Measurements from ENCODE around the gene ITFG1. TPM values are rescaled to one million over a fixed set of nuclear protein-coding genes. Genes with fewer than 3 reads are reported as not detected.

The ITFG1 gene
- total RNA-seq, 2 experiments from 2014 or later, result 21.9 to 24.4 TPM

DNA sequence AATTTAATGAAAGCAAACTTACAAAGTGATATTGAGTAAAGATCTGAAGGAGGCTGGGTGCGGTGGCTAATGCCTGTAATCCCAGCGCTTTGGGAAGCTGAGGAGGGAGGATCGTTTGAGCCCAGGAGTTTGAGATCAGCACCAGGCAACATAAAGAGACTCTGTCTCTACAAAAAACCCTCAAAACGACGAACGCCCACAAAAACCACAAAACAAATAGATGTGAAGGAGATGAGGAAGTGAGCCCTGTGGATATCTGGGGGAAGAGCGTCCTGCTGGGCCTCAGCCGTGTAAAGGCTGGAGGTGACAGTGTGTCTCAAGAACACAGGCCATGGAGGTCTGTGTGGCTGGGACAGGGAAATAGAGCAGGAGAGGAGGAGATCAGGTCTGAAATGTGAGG is 68.8 kb downstream of the ITFG1 start:
- no peak overlapping the region for H3K27ac Mint-ChIP-seq
- no peaks in the 10 kb centered on the region for H3K9me3 Mint-ChIP-seq (ENCODE audit: insufficient read depth)
- ChIA-PET POLR2A (no interaction called here), CTCF (no interaction called here)
- DNase-seq, result peak; percentile 39
- H3K36me3 Mint-ChIP-seq (ENCODE audit: low read depth), result peaks cover 3% of the 10 kb centered on the region
- H3K4me3 Mint-ChIP-seq, result no peak overlapping the region
- ATAC-seq, result peak; percentile 58
- H3K27me3 Mint-ChIP-seq (ENCODE audit: low read depth), result no peaks in the 10 kb centered on the region
- H3K4me1 Mint-ChIP-seq (ENCODE audit: low read depth), result peaks cover 10% of the 10 kb centered on the region

DNA sequence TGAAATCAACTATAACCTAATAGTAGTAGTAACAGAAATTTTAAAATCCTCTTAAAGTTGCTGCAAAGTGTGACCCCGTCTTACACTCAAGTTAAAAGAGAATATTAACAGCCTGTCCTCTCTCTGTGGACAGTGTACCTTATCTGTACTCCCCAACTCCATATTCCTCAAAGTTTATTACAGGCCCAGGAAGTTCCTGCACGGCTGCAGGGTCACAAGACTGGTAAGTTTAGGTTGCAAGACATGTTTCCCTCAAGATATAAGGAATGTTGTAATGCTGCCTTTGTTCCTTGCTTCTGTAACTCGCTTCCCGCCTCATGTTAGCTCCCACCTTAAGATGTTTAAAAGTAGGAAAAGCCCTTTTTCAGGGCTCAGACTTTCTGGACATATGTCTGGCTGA is 72.2 kb downstream of the ITFG1 start:
- H3K27me3 Mint-ChIP-seq (ENCODE audit: low read depth), result no peaks in the 10 kb centered on the region
- peaks cover 10% of the 10 kb centered on the region for H3K4me1 Mint-ChIP-seq (ENCODE audit: low read depth)
- H3K27ac Mint-ChIP-seq, result no peak overlapping the region
- no peak overlapping the region for H3K4me3 Mint-ChIP-seq
- ChIA-PET POLR2A (no interaction called here), CTCF (no interaction called here)
- no peak for DNase-seq
- no peaks in the 10 kb centered on the region for H3K36me3 Mint-ChIP-seq (ENCODE audit: low read depth)
- ATAC-seq, result no peak
- no peaks in the 10 kb centered on the region for H3K9me3 Mint-ChIP-seq (ENCODE audit: insufficient read depth)

DNA sequence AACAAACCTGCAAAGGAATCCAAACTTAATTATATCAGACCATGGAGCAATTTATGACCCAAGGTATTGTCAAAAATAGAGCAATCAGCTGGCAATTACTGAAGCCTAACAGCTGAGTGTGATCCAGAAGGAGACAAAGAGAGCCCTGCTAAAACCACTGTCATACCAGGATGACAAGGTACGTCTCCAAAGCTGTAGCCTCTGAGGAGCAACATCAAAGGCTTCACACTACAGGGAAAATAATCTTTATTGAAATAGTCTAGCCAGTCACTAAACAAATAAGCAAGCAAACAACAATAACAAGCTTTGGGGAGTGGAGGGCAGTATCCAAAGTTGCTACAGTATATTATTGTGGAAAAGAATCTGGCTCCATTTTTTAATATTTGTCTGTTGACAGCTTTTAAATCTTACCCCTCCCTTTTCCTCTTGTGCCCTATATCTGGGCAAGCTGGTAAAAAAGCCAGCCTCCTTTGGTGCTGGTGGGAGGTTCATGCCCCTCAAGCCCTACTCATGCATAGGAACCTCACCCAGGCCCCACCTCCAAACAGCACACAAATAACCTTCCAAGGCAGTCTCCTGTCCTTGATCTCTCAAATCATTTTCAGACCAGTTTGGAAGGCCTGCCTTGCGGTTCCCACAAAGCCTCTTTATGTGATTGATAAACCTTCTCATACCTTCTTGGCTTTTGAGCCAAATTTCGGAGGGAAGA is 73.7 kb downstream of the ITFG1 start:
- H3K36me3 Mint-ChIP-seq (ENCODE audit: low read depth), result no peaks in the 10 kb centered on the region
- H3K9me3 Mint-ChIP-seq (ENCODE audit: insufficient read depth), result no peaks in the 10 kb centered on the region
- ATAC-seq (no peak), DNase-seq (no peak)
- ChIA-PET CTCF (no interaction called here), POLR2A (interaction anchor here (0.5 kb wide), 1 partner anchor 162 kb away, joined by 5 read pairs; no protein-coding TSS in a partner anchor)
- no peak overlapping the region for H3K4me3 Mint-ChIP-seq
- H3K27ac Mint-ChIP-seq, result no peak overlapping the region
- H3K27me3 Mint-ChIP-seq (ENCODE audit: low read depth), result no peaks in the 10 kb centered on the region
- H3K4me1 Mint-ChIP-seq (ENCODE audit: low read depth), result peaks cover 4% of the 10 kb centered on the region

DNA sequence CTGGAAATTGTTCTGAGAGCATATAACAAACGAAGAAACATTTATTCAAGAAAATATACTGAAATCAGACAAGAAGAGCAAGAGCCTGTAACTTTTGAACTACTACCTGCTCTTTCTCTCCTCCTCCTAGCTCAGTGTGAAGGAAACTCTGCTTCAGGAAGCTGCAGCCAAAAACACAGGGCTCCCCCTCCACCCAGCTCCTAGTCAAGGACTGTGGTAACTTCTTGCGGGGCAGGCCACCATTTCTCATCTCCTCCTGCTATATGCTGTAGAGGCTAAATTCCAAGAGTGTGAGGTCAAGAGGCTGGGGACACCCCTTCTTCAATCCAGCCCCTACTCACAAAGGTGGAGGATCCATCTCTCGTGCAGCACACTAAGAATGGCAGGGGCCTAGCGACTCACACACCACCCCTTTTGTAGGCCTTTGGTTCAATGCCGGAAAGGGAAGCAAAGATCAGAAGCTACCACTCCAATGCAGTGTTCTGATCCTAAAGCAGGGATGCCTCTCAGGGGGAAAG is 74.6 kb downstream of the ITFG1 start:
- H3K36me3 Mint-ChIP-seq (ENCODE audit: low read depth), result no peaks in the 10 kb centered on the region
- ChIA-PET POLR2A (no interaction called here), CTCF (no interaction called here)
- DNase-seq (no peak), ATAC-seq (no peak)
- H3K4me1 Mint-ChIP-seq (ENCODE audit: low read depth), result no peaks in the 10 kb centered on the region
- no peaks in the 10 kb centered on the region for H3K9me3 Mint-ChIP-seq (ENCODE audit: insufficient read depth)
- no peak overlapping the region for H3K4me3 Mint-ChIP-seq
- no peak overlapping the region for H3K27ac Mint-ChIP-seq
- no peaks in the 10 kb centered on the region for H3K27me3 Mint-ChIP-seq (ENCODE audit: low read depth)

DNA sequence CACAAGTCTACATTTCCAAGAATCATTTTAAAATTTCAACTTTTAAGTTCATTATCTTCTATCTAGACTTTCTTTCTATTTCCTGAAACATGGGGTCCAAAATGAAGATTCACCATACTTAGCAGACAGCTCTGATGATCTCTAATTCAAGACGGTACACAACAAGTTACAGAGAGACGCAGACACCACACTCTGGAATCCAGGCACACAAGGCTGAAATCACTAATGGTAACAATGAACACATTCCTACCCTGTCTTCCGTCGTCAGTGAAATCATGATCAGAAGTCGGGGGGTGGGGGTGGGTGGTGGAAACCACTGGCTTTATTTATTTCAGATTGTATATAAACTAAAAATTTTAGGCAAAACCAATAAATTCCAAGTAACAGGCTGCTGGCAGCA is 78.5 kb downstream of the ITFG1 start:
- no peak for ATAC-seq
- H3K4me1 Mint-ChIP-seq (ENCODE audit: low read depth), result no peaks in the 10 kb centered on the region
- H3K27ac Mint-ChIP-seq, result no peak overlapping the region
- no peaks in the 10 kb centered on the region for H3K9me3 Mint-ChIP-seq (ENCODE audit: insufficient read depth)
- no peaks in the 10 kb centered on the region for H3K36me3 Mint-ChIP-seq (ENCODE audit: low read depth)
- H3K27me3 Mint-ChIP-seq (ENCODE audit: low read depth), result no peaks in the 10 kb centered on the region
- CTCF ChIA-PET, result no interaction called here
- POLR2A ChIA-PET, result no interaction called here
- H3K4me3 Mint-ChIP-seq, result no peak overlapping the region
- no peak for DNase-seq

DNA sequence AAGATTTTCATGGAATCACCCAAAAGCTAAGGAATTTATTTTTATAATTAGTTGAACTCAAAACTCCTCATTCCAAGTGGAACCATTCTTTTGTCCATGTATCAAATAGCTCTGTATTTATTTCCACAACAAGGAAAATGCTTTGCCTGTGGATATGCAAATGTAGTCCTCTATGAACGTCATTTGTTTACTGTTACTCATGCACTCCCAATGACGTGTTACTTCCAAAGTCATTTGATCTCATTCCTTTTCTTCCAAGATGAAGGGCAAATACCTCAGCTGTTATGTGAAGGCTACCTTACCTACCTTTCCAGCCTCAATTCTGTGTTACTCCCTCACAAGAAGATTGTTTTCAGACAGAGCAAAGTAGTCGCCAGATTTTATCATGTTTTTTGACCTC is 83.7 kb downstream of the ITFG1 start:
- Mint-ChIP-seq H3K27ac (no peak overlapping the region), H3K27me3 (ENCODE audit: low read depth) (no peaks in the 10 kb centered on the region)
- POLR2A ChIA-PET, result no interaction called here

DNA sequence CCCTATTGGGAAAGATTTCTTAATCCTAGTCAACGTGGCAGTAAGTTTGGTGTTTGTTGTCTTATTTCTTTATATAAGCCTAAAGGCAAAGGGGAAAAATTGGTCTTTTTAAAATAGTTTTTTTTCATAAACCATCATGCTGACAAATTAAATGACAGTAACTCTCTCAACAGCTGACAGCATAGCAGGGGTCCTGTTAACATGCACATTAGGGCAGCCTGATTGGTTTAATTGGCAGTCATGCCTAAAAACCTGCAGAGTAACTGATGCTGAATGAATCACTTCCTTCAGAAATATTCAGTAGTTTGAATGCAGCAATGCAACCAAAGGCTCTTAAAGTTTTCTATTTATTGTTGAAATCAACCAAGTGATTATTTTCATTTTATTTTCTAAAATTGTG is 85.4 kb downstream of the ITFG1 start:
- POLR2A ChIA-PET, result no interaction called here
- H3K9me3 Mint-ChIP-seq (ENCODE audit: insufficient read depth), result peaks cover 6% of the 10 kb centered on the region
- no peak overlapping the region for H3K4me3 Mint-ChIP-seq
- H3K36me3 Mint-ChIP-seq (ENCODE audit: low read depth), result peaks cover 29% of the 10 kb centered on the region
- CTCF ChIA-PET, result no interaction called here
- DNase-seq (no peak), ATAC-seq (no peak)
- peaks cover 2% of the 10 kb centered on the region for H3K4me1 Mint-ChIP-seq (ENCODE audit: low read depth)
- no peak overlapping the region for H3K27ac Mint-ChIP-seq
- no peaks in the 10 kb centered on the region for H3K27me3 Mint-ChIP-seq (ENCODE audit: low read depth)

More for the DNA sequence above, 83.7 kb downstream of the ITFG1 start:
- DNase-seq, result no peak
- CTCF ChIA-PET, result no interaction called here
- no peaks in the 10 kb centered on the region for H3K9me3 Mint-ChIP-seq (ENCODE audit: insufficient read depth)
- no peak for ATAC-seq
- H3K4me3 Mint-ChIP-seq, result no peak overlapping the region
- peaks cover 19% of the 10 kb centered on the region for H3K36me3 Mint-ChIP-seq (ENCODE audit: low read depth)
- H3K4me1 Mint-ChIP-seq (ENCODE audit: low read depth), result no peaks in the 10 kb centered on the region

DNA sequence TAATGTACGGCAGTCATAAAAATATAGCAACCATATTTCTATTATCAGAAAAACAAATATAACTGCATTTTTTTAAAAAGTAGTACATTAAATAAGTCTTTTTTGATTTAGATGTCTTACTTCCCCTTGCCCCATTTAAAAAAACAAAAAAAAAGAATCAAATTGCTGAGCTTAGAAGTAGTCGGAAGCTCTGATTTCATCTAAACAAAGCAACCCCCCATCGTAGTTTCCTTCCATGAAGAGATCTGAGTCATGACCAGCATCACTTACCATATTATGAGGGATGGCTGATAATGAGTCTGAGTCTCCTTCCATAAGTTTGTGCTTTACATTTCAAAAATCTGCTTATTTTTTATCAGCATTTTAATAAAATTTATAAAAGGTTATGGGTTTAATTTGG is 86.2 kb downstream of the ITFG1 start:
- POLR2A ChIA-PET, result no interaction called here
- H3K9me3 Mint-ChIP-seq (ENCODE audit: insufficient read depth), result peaks cover 12% of the 10 kb centered on the region
- H3K4me1 Mint-ChIP-seq (ENCODE audit: low read depth), result peaks cover 2% of the 10 kb centered on the region
- no peaks in the 10 kb centered on the region for H3K27me3 Mint-ChIP-seq (ENCODE audit: low read depth)
- no peak overlapping the region for H3K27ac Mint-ChIP-seq
- H3K36me3 Mint-ChIP-seq (ENCODE audit: low read depth), result peaks cover 33% of the 10 kb centered on the region
- no peak overlapping the region for H3K4me3 Mint-ChIP-seq
- no peak for ATAC-seq
- no peak for DNase-seq
- CTCF ChIA-PET, result no interaction called here

DNA sequence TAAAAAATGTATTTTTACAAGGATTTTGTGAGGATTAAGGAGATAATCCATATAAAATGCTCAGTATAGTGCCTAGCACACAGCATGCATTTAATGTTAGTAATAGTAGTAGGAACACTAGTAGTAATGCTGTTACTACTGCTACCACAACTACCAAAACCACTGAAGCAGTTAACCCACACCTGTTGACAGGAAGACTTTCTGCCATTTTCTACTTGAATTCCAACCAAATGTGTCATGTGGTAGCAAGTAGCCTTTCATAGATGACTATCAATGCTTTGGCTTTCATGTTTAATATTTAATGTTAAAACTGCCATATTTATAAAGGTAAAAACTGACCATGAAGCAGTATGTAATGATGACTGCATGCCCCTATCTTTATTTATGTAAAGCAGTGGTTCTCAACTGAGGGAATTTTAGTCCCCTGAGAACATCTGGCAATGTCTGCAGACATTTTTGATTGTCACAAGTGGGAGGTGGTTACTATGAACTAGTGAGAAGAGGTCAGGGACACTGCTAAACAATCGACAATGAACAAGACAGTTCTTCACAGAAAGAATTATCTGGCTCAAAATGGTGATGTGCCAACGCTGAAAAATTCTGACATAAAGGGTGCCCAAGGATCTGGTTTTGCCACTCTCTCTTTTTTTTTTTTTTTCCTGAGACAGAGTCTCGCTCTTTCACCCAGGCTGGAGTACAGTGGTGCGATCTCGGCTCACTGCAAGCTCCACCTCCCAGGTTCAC is 89.4 kb downstream of the ITFG1 start:
- ChIA-PET CTCF (no interaction called here), POLR2A (no interaction called here)
- no peak overlapping the region for H3K27ac Mint-ChIP-seq
- no peaks in the 10 kb centered on the region for H3K27me3 Mint-ChIP-seq (ENCODE audit: low read depth)
- H3K9me3 Mint-ChIP-seq (ENCODE audit: insufficient read depth), result peaks cover 12% of the 10 kb centered on the region
- H3K4me3 Mint-ChIP-seq, result no peak overlapping the region
- ATAC-seq (no peak), DNase-seq (no peak)
- peaks cover 35% of the 10 kb centered on the region for H3K36me3 Mint-ChIP-seq (ENCODE audit: low read depth)
- peaks cover 2% of the 10 kb centered on the region for H3K4me1 Mint-ChIP-seq (ENCODE audit: low read depth)

DNA sequence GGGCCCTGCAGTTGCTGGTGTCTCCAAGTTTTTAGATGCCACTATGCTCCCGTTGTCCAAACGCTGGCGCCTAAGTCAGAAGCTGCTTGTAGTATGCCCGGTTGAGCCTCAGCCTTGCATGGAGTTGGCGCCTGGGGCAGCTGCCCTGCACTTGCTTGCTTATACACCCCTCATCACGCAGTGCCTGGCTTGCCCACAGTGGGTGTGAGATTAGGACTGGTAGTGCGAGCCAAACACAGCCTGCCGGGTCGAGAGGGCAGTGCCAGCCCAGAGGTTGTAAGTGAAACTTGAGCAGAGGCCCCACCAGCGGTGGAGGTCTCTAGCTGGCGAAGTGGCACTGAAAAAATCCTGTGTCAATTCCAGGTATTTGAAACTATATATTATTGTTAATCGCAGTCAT is 90.3 kb downstream of the ITFG1 start:
- CTCF ChIA-PET, result no interaction called here
- Mint-ChIP-seq H3K27ac (no peak overlapping the region), H3K27me3 (ENCODE audit: low read depth) (no peaks in the 10 kb centered on the region), H3K4me1 (ENCODE audit: low read depth) (peaks cover 2% of the 10 kb centered on the region), H3K36me3 (ENCODE audit: low read depth) (peaks cover 35% of the 10 kb centered on the region), H3K4me3 (no peak overlapping the region), H3K9me3 (ENCODE audit: insufficient read depth) (peaks cover 12% of the 10 kb centered on the region)
- no peak for DNase-seq
- ATAC-seq, result no peak
- POLR2A ChIA-PET, result no interaction called here

DNA sequence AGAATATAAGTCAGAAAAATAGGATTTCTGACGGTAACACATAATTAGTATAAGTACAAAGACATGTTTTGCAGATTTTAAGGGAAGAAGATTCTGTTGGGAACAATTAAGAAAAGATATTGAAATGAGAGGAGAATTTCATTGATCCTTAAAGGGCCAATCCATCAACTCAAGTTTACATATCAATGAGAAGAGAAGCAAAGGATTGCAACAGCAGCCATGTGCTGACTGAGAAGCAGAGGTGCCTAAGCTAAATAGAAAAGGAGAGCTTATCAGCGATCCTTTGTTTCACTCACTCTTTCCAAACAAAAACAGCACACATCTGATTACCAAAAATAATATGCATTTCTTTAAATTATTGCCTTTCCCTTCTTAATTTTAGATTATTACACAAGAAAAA is 94.6 kb downstream of the ITFG1 start:
- ATAC-seq, result no peak
- H3K4me1 Mint-ChIP-seq (ENCODE audit: low read depth), result peaks cover 1% of the 10 kb centered on the region
- POLR2A ChIA-PET, result no interaction called here
- H3K4me3 Mint-ChIP-seq, result no peak overlapping the region
- peaks cover 19% of the 10 kb centered on the region for H3K36me3 Mint-ChIP-seq (ENCODE audit: low read depth)
- CTCF ChIA-PET, result no interaction called here
- H3K27me3 Mint-ChIP-seq (ENCODE audit: low read depth), result no peaks in the 10 kb centered on the region
- H3K27ac Mint-ChIP-seq, result no peak overlapping the region
- DNase-seq, result no peak
- H3K9me3 Mint-ChIP-seq (ENCODE audit: insufficient read depth), result peaks cover 12% of the 10 kb centered on the region

DNA sequence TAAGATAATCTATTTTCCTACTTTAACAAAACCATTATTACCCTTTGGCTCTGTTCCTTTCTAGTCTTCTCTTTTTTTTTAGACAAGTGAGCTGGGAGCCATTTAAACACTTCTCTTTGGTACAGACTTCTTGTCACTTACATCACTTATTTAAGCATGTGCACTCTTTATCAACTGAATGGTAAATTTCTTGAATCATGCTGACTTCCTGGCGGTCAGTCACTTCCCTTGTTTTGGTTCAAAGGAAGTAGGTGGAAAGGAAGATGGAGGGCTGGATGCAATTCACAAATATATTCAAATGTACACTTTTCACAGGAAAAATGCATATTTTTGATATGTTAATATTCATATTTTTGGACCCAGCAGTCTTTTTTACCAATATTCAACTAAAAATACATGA is 97.1 kb downstream of the ITFG1 start:
- H3K4me3 Mint-ChIP-seq, result no peak overlapping the region
- H3K4me1 Mint-ChIP-seq (ENCODE audit: low read depth), result peaks cover 1% of the 10 kb centered on the region
- ChIA-PET CTCF (no interaction called here), POLR2A (no interaction called here)
- peaks cover 8% of the 10 kb centered on the region for H3K36me3 Mint-ChIP-seq (ENCODE audit: low read depth)
- no peak for ATAC-seq
- H3K27ac Mint-ChIP-seq, result no peak overlapping the region
- no peaks in the 10 kb centered on the region for H3K9me3 Mint-ChIP-seq (ENCODE audit: insufficient read depth)
- no peaks in the 10 kb centered on the region for H3K27me3 Mint-ChIP-seq (ENCODE audit: low read depth)
- DNase-seq, result no peak

All from activated CD8-positive, alpha-beta T cell treated with anti-CD3 and anti-CD28 coated beads, Interleukin-2, amount 10 ng/mL, durations not matched to agents 7 days and 5 days (primary cell).